ENCODE measurements around the gene C9. TPM values are rescaled to one million over a fixed set of nuclear protein-coding genes. Genes with fewer than 3 reads are reported as not detected.
A peak's percentile ranks its signal among the peaks of the same experiment; 100 is the strongest.

C9 gene
- total RNA-seq, 2 experiments from 2014 or later = not detected

- Mint-ChIP-seq H3K27ac (no peak overlapping the region), H3K4me1 (ENCODE audit: low read depth) (no peaks in the 10 kb centered on the region), H3K4me3 (no peak overlapping the region), H3K27me3 (ENCODE audit: low read depth) (no peaks in the 10 kb centered on the region), H3K9me3 (no peaks in the 10 kb centered on the region), H3K36me3 (ENCODE audit: low read depth) (no peaks in the 10 kb centered on the region)
- intact Hi-C loops (cut with micrococcal nuclease) = no loop called here
- no peak for DNase-seq
- CTCF ChIA-PET = interaction anchor here (0.7 to 1.1 kb wide), 2 partner anchors 12 to 154 kb away, joined by 3 read pairs; no protein-coding TSS in a partner anchor
Measured at GRCh38 chr5:39370555-39371366, 6.5 kb upstream of the C9 start.

- Mint-ChIP-seq H3K9me3 (no peaks in the 10 kb centered on the region), H3K36me3 (ENCODE audit: low read depth) (no peaks in the 10 kb centered on the region), H3K4me1 (ENCODE audit: low read depth) (no peaks in the 10 kb centered on the region), H3K27ac (no peak overlapping the region), H3K4me3 (no peak overlapping the region), H3K27me3 (ENCODE audit: low read depth) (no peaks in the 10 kb centered on the region)
- intact Hi-C loops (cut with micrococcal nuclease) = no loop called here
- CTCF ChIA-PET = interaction anchor here (0.6 kb wide), 1 partner anchor 197 kb away, joined by 3 read pairs; no protein-coding TSS in a partner anchor
- DNase-seq = no peak
Measured at GRCh38 chr5:39369123-39369815, 5.0 kb upstream of the C9 start.

GRCh38 chr5:39368116-39368515, 3.8 kb upstream of the C9 start:
- no peak overlapping the region for H3K4me3 Mint-ChIP-seq
- CTCF ChIA-PET = no interaction called here

GRCh38 chr5:39367711-39368110, 3.4 kb upstream of the C9 start:
- no peak for DNase-seq
- H3K9me3 Mint-ChIP-seq = no peaks in the 10 kb centered on the region
- H3K4me3 Mint-ChIP-seq = no peak overlapping the region
- CTCF ChIA-PET = no interaction called here
- H3K36me3 Mint-ChIP-seq (ENCODE audit: low read depth) = no peaks in the 10 kb centered on the region
- intact Hi-C loops (cut with micrococcal nuclease) = no loop called here
- H3K27ac Mint-ChIP-seq = no peak overlapping the region
- no peaks in the 10 kb centered on the region for H3K27me3 Mint-ChIP-seq (ENCODE audit: low read depth)
- H3K4me1 Mint-ChIP-seq (ENCODE audit: low read depth) = no peaks in the 10 kb centered on the region

More at GRCh38 chr5:39368116-39368515, 3.8 kb upstream of the C9 start:
- H3K27me3 Mint-ChIP-seq (ENCODE audit: low read depth) = no peaks in the 10 kb centered on the region
- H3K36me3 Mint-ChIP-seq (ENCODE audit: low read depth) = no peaks in the 10 kb centered on the region
- H3K4me1 Mint-ChIP-seq (ENCODE audit: low read depth) = no peaks in the 10 kb centered on the region
- intact Hi-C loops (cut with micrococcal nuclease) = no loop called here
- H3K9me3 Mint-ChIP-seq = no peaks in the 10 kb centered on the region
- DNase-seq = no peak
- H3K27ac Mint-ChIP-seq = no peak overlapping the region

- Mint-ChIP-seq H3K9me3 (no peaks in the 10 kb centered on the region), H3K4me3 (no peak overlapping the region), H3K36me3 (ENCODE audit: low read depth) (no peaks in the 10 kb centered on the region), H3K27me3 (ENCODE audit: low read depth) (no peaks in the 10 kb centered on the region), H3K27ac (no peak overlapping the region), H3K4me1 (ENCODE audit: low read depth) (peaks cover 4% of the 10 kb centered on the region)
- CTCF ChIA-PET = interaction anchor here (1.0 kb wide), 1 partner anchor 13 kb away, joined by 3 read pairs; no protein-coding TSS in a partner anchor
- intact Hi-C loops (cut with micrococcal nuclease) = no loop called here
- no peak for DNase-seq
Measured at GRCh38 chr5:39363217-39363616, 1.1 kb downstream of the C9 start.

- Mint-ChIP-seq H3K36me3 (ENCODE audit: low read depth) (no peaks in the 10 kb centered on the region), H3K27me3 (ENCODE audit: low read depth) (no peaks in the 10 kb centered on the region), H3K27ac (no peak overlapping the region), H3K4me1 (ENCODE audit: low read depth) (peaks cover 4% of the 10 kb centered on the region), H3K4me3 (no peak overlapping the region), H3K9me3 (no peaks in the 10 kb centered on the region)
- intact Hi-C loops (cut with micrococcal nuclease) = no loop called here
- no peak for DNase-seq
- CTCF ChIA-PET = interaction anchor here (1.0 kb wide), 1 partner anchor 13 kb away, joined by 3 read pairs; no protein-coding TSS in a partner anchor
Measured at GRCh38 chr5:39362646-39363045, 1.6 kb downstream of the C9 start.

- CTCF ChIA-PET = interaction anchor here (0.7 to 1.5 kb wide), 3 partner anchors 15 to 217 kb away, joined by 3 to 5 read pairs (median 3); no protein-coding TSS in a partner anchor
- DNase-seq = no peak
- Mint-ChIP-seq H3K27me3 (ENCODE audit: low read depth) (no peaks in the 10 kb centered on the region), H3K4me3 (no peak overlapping the region), H3K36me3 (ENCODE audit: low read depth) (no peaks in the 10 kb centered on the region), H3K27ac (no peak overlapping the region), H3K4me1 (ENCODE audit: low read depth) (peaks cover 4% of the 10 kb centered on the region), H3K9me3 (no peaks in the 10 kb centered on the region)
- intact Hi-C loops (cut with micrococcal nuclease) = no loop called here
Measured at GRCh38 chr5:39361306-39361705, 3.0 kb downstream of the C9 start.

GRCh38 chr5:39360471-39361111, 3.7 kb downstream of the C9 start:
- H3K27me3 Mint-ChIP-seq (ENCODE audit: low read depth) = no peaks in the 10 kb centered on the region
- no peak overlapping the region for H3K27ac Mint-ChIP-seq
- no peak overlapping the region for H3K4me3 Mint-ChIP-seq
- H3K36me3 Mint-ChIP-seq (ENCODE audit: low read depth) = no peaks in the 10 kb centered on the region
- peaks cover 4% of the 10 kb centered on the region for H3K4me1 Mint-ChIP-seq (ENCODE audit: low read depth)
- intact Hi-C loops (cut with micrococcal nuclease) = no loop called here
- H3K9me3 Mint-ChIP-seq = no peaks in the 10 kb centered on the region
- CTCF ChIA-PET = interaction anchor here (1.2 to 1.5 kb wide), 2 partner anchors 15 to 187 kb away, joined by 3 to 5 read pairs; no protein-coding TSS in a partner anchor
- no peak for DNase-seq

- H3K4me3 Mint-ChIP-seq = no peak overlapping the region
- H3K4me1 Mint-ChIP-seq (ENCODE audit: low read depth) = peaks cover 8% of the 10 kb centered on the region
- peaks cover 13% of the 10 kb centered on the region for H3K9me3 Mint-ChIP-seq
- H3K27me3 Mint-ChIP-seq (ENCODE audit: low read depth) = no peaks in the 10 kb centered on the region
- DNase-seq = no peak
- CTCF ChIA-PET = interaction anchor here (2.1 kb wide), 1 partner anchor 20 kb away, joined by 8 read pairs; no protein-coding TSS in a partner anchor
- intact Hi-C loops (cut with micrococcal nuclease) = no loop called here
- no peak overlapping the region for H3K27ac Mint-ChIP-seq
- peaks cover 5% of the 10 kb centered on the region for H3K36me3 Mint-ChIP-seq (ENCODE audit: low read depth)
Measured at GRCh38 chr5:39356263-39356662, 8.0 kb downstream of the C9 start.

- DNase-seq = no peak
- H3K4me1 Mint-ChIP-seq (ENCODE audit: low read depth) = peaks cover 4% of the 10 kb centered on the region
- CTCF ChIA-PET = interaction anchor here (2.1 kb wide), 1 partner anchor 21 kb away, joined by 8 read pairs; no protein-coding TSS in a partner anchor
- no peak overlapping the region for H3K27ac Mint-ChIP-seq
- H3K36me3 Mint-ChIP-seq (ENCODE audit: low read depth) = peaks cover 5% of the 10 kb centered on the region
- H3K9me3 Mint-ChIP-seq = peaks cover 16% of the 10 kb centered on the region
- H3K4me3 Mint-ChIP-seq = no peak overlapping the region
- intact Hi-C loops (cut with micrococcal nuclease) = no loop called here
- no peaks in the 10 kb centered on the region for H3K27me3 Mint-ChIP-seq (ENCODE audit: low read depth)
Measured at GRCh38 chr5:39355324-39355723, 9.0 kb downstream of the C9 start.

- Mint-ChIP-seq H3K9me3 (peaks cover 23% of the 10 kb centered on the region), H3K27ac (no peak overlapping the region), H3K4me1 (ENCODE audit: low read depth) (peaks cover 4% of the 10 kb centered on the region), H3K4me3 (no peak overlapping the region), H3K27me3 (ENCODE audit: low read depth) (no peaks in the 10 kb centered on the region), H3K36me3 (ENCODE audit: low read depth) (peaks cover 5% of the 10 kb centered on the region)
- CTCF ChIA-PET = interaction anchor here (0.6 kb wide), 1 partner anchor 246 kb away, joined by 5 read pairs; no protein-coding TSS in a partner anchor
- peak; percentile 6 for DNase-seq
- intact Hi-C loops (cut with micrococcal nuclease) = loop anchor here (5.0 kb wide), 1 partner anchor 137 kb away; the partner anchor contains the start of gene FYB1
Measured at GRCh38 chr5:39353717-39354399, 10.4 kb downstream of the C9 start.
